ENCODE results near the gene GP1BB. TPM values are rescaled to one million over a fixed set of nuclear protein-coding genes. Genes with fewer than 3 reads are reported as not detected.

The GP1BB gene
- polyA plus RNA-seq, 2 of the 4 experiments (the other 2 are of a cell fraction): 0.06 to 0.48 TPM

- CTCF ChIA-PET: interaction anchor here (0.6 to 6.0 kb wide), 2 partner anchors 19 to 51 kb away, joined by 3 to 44 read pairs; no protein-coding TSS in a partner anchor
These were observed 26.5 kb downstream of the GP1BB start for GRCh38 chr22:19749876-19750275.

DNA sequence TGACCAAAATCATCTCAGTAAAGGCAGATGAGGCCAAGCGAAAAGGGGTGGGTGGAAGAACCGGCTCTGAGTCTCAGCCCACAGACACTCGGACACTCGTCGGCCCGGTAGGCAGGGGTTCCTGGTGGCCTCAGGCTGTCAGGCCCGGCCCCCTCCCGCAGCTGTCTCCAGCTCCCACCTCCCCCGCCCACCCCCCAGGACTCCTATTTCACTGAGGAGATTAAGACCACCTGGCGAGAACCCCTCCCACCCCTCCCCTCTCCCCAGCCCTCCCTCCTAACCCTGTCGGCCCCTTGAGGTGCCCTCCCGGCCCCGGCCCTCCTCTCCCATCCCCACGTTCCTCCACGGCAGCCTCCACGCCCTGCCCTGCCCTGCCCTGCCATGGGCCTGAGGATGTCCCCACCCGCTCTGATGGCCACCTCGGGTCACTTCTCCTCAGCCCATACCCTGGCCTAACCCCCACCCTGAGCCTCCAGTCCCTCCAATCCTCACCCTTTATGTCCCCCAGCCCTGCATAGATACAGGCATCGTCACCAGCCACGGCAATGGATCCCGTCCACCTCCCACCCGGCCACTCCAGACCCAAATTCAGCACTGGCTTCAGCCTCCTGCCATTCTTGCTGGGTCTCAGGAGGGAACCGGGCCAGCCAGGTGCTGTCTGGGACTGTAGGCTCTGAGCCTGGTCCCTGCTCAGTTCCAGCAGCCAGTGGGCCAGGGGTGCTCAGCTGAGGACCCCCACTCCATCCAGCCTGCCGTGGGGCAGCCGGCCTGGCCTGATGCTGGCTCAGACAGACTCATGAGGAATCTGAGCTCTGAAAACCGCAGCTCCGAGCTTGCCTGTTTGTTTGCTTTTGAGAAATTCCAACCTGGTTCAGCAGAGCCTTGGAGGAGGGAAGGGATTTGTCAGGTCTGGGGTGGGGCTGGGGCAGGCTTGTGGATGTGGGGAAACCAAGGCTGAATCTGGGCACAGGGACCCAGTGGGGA, 27.5 kb downstream of the GP1BB start:
- ATAC-seq (peak in 1 of 2 experiments; percentile 65; a peak in 3 of 6 replicates), DNase-seq (ENCODE audit: low read depth in 1 of 2, low spot score in 1 of 2) (peak in 1 of 2 experiments; percentile 34), FAIRE-seq (no peak)
- Histone ChIP-seq H3K27ac (peak overlapping the region; percentile 46 to 82; a peak in 5 of 6 replicates), H3K9me3 (no peaks in the 10 kb centered on the region), H3K4me1 (peaks cover 18% of the 10 kb centered on the region), H3K4me3 (no peak overlapping the region), H3K4me2 (peak overlapping the region; percentile 59)
- WGBS (ENCODE audit: missing lambda C conversion rate): 60% methylated on average over 10 of the region's 27 CpGs
- CTCF ChIA-PET: interaction anchor here (0.6 to 6.0 kb wide), 3 partner anchors 20 to 160 kb away, joined by 3 to 44 read pairs (median 7); no protein-coding TSS in a partner anchor
- POLR2A ChIA-PET: no interaction called here
- TF ChIP-seq GATA3 (IDR thresholded peaks at IDR 0.05; ENCODE audit: borderline replicate concordance) (no peak), PHF8 (IDR thresholded peaks at IDR 0.05; ENCODE audit: borderline replicate concordance, low read depth) (no peak), ESRRA (IDR thresholded peaks at IDR 0.05; ENCODE audit: borderline replicate concordance, low read length) (no peak), HDAC2 (IDR thresholded peaks at IDR 0.05) (no peak), POLR2A (IDR thresholded peaks at IDR 0.05; ENCODE audit: low read length) (no peak), SREBF2 (IDR thresholded peaks at IDR 0.05) (no peak), RCOR1 (IDR thresholded peaks at IDR 0.05; ENCODE audit: low read depth, low read length) (no peak), MAFK (IDR thresholded peaks at IDR 0.05; ENCODE audit: partially characterized antibody) (no peak), MYC (IDR thresholded peaks at IDR 0.05; ENCODE audit: borderline replicate concordance, low read length) (no peak), HOXB5 (CRISPR knock-in tag; IDR thresholded peaks at IDR 0.05) (no peak), HOXB13 (CRISPR knock-in tag; IDR thresholded peaks at IDR 0.05; ENCODE audit: low read depth) (no peak), ZFP36 (IDR thresholded peaks at IDR 0.05; ENCODE audit: borderline replicate concordance, partially characterized antibody) (no peak), EHMT2 (IDR thresholded peaks at IDR 0.05; ENCODE audit: low read depth) (no peak), ZC3H11A (IDR thresholded peaks at IDR 0.05) (no peak), CHD4 (IDR thresholded peaks at IDR 0.05; ENCODE audit: borderline replicate concordance) (no peak), ELK1 (IDR thresholded peaks at IDR 0.05; ENCODE audit: low read depth, low read length) (no peak)
- TF ChIP-seq, protein P1, sequence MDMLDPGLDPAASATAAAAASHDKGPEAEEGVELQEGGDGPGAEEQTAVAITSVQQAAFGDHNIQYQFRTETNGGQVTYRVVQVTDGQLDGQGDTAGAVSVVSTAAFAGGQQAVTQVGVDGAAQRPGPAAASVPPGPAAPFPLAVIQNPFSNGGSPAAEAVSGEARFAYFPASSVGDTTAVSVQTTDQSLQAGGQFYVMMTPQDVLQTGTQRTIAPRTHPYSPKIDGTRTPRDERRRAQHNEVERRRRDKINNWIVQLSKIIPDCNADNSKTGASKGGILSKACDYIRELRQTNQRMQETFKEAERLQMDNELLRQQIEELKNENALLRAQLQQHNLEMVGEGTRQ (IDR thresholded peaks at IDR 0.05): no peak
- TF ChIP-seq, protein P2, sequence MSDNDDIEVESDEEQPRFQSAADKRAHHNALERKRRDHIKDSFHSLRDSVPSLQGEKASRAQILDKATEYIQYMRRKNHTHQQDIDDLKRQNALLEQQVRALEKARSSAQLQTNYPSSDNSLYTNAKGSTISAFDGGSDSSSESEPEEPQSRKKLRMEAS (IDR thresholded peaks at IDR 0.05): no peak

More at GRCh38 chr22:19749876-19750275, 26.5 kb downstream of the GP1BB start:
- peaks cover 18% of the 10 kb centered on the region for H3K4me1 ChIP-seq
- POLR2A ChIA-PET: no interaction called here
- no peaks in the 10 kb centered on the region for H3K9me3 ChIP-seq
- H3K4me2 ChIP-seq: no peak overlapping the region
- H3K4me3 ChIP-seq: no peak overlapping the region
- H3K27ac ChIP-seq: peak overlapping the region in 1 of 2 experiments; percentile 82; a peak in 2 of 6 replicates
- WGBS (ENCODE audit: missing lambda C conversion rate): 100% methylated on average over 1 of the region's 12 CpGs
- DNase-seq (ENCODE audit: low read depth in 1 of 2, low spot score in 1 of 2): no peak
- ATAC-seq: no peak
- no peak for FAIRE-seq
- TF ChIP-seq FOXS1 (CRISPR knock-in tag; IDR thresholded peaks at IDR 0.05) (no peak), MAFK (IDR thresholded peaks at IDR 0.05; ENCODE audit: partially characterized antibody) (no peak), FOSL2 (IDR thresholded peaks at IDR 0.05) (no peak), FOSL2 (CRISPR knock-in tag; IDR thresholded peaks at IDR 0.05) (no peak), ESRRA (IDR thresholded peaks at IDR 0.05; ENCODE audit: borderline replicate concordance, low read length) (no peak), POLR2AphosphoS2 (conservative IDR thresholded peaks at IDR 0.05; ENCODE audit: low read length) (no peak), ZC3H11A (IDR thresholded peaks at IDR 0.05) (no peak), MAZ (IDR thresholded peaks at IDR 0.05; ENCODE audit: borderline replicate concordance, low read depth, low read length) (no peak), CBX8 (IDR thresholded peaks at IDR 0.05) (no peak), RCOR1 (IDR thresholded peaks at IDR 0.05; ENCODE audit: low read depth, low read length) (no peak), SMC3 (IDR thresholded peaks at IDR 0.05) (no peak), KDM1A (IDR thresholded peaks at IDR 0.05; ENCODE audit: low read depth) (no peak), CTCF (IDR thresholded peaks at IDR 0.05) (no peak), ZNF302 (CRISPR knock-in tag; IDR thresholded peaks at IDR 0.05) (no peak), RARB (CRISPR knock-in tag; IDR thresholded peaks at IDR 0.05) (no peak), RAD21 (conservative IDR thresholded peaks at IDR 0.05 in 1 of 2, IDR thresholded peaks at IDR 0.05 in 1 of 2) (no peak), HOXB13 (CRISPR knock-in tag; IDR thresholded peaks at IDR 0.05; ENCODE audit: low read depth) (no peak)
- TF ChIP-seq, protein P3, sequence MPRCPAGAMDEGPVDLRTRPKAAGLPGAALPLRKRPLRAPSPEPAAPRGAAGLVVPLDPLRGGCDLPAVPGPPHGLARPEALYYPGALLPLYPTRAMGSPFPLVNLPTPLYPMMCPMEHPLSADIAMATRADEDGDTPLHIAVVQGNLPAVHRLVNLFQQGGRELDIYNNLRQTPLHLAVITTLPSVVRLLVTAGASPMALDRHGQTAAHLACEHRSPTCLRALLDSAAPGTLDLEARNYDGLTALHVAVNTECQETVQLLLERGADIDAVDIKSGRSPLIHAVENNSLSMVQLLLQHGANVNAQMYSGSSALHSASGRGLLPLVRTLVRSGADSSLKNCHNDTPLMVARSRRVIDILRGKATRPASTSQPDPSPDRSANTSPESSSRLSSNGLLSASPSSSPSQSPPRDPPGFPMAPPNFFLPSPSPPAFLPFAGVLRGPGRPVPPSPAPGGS (IDR thresholded peaks at IDR 0.05): no peak

All from A549 (cell line).